ENCODE results near the gene SF3B3. TPM values are rescaled to one million over a fixed set of nuclear protein-coding genes. Genes with fewer than 3 reads are reported as not detected.

Gene SF3B3
- total and polyA plus RNA-seq, 2 donors (not counting 3 experiments of a cell fraction or from before 2014, with no cell fraction given), result 167 to 324 TPM

GRCh38 chr16:70490261-70490660 is 33.4 kb upstream of the SF3B3 start:
- H3K79me2 ChIP-seq (ENCODE audit: control insufficient read depth, insufficient read depth, low read length), result no peaks in the 10 kb centered on the region
- no peaks in the 10 kb centered on the region for H3K9me1 ChIP-seq (replicated peaks; ENCODE audit: control insufficient read depth, extremely low read depth, insufficient read depth, low read length)
- H3K4me1 ChIP-seq (ENCODE audit: control insufficient read depth, extremely low read depth, insufficient read depth, low read length), result no peaks in the 10 kb centered on the region
- H3K36me3 ChIP-seq (ENCODE audit: control insufficient read depth in 2 of 2, extremely low read depth in 1 of 2, insufficient read depth in 2 of 2, low read length in 2 of 2), result peaks cover 3 to 12% of the 10 kb centered on the region in 2 experiments
- TF ChIP-seq POLR2AphosphoS5 (IDR thresholded peaks at IDR 0.05; ENCODE audit: insufficient read depth, low read depth, low read length) (no peak), JUN (IDR thresholded peaks at IDR 0.05; ENCODE audit: borderline replicate concordance, insufficient read depth, insufficient read length, low read depth) (no peak), POLR2A (IDR thresholded peaks at IDR 0.05; ENCODE audit: low read depth, low read length) (no peak)
- no peak overlapping the region for H3K27ac ChIP-seq (ENCODE audit: insufficient read depth, low read depth, low read length)
- H3K9me3 ChIP-seq (replicated peaks; ENCODE audit: control insufficient read depth, insufficient read depth, low read length), result no peaks in the 10 kb centered on the region
- no TSS peak for BruUV-seq (replicated peaks)
- H3K4me3 ChIP-seq (replicated peaks in 1 of 3; ENCODE audit: insufficient read depth in 1 of 3, low read depth in 1 of 3, low read length in 3 of 3), result no peak overlapping the region
- dilution Hi-C loops (cut with MboI; ENCODE audit: extremely low pct_ligation_motif_present, low sequenced_read_pairs) (no loop called here), intact Hi-C loops (cut with micrococcal nuclease) (no loop called here)
- H4K20me1 ChIP-seq (replicated peaks; ENCODE audit: control insufficient read depth, extremely low read depth, insufficient read depth, low read length), result no peaks in the 10 kb centered on the region
- H3K27me3 ChIP-seq (ENCODE audit: control insufficient read depth in 2 of 2, insufficient read depth in 2 of 2, low read length in 2 of 2), result no peaks in the 10 kb centered on the region
- H3K9ac ChIP-seq (replicated peaks; ENCODE audit: extremely low read depth, insufficient read depth, low read length), result no peak overlapping the region
- POLR2A ChIA-PET, result no interaction called here
- FAIRE-seq (no peak), DNase-seq (ENCODE audit: low read depth, low spot score) (no peak)
- CTCF ChIA-PET, result interaction anchor here (1.1 to 1.6 kb wide), 2 partner anchors 8 to 109 kb away, joined by 3 to 4 read pairs; no protein-coding TSS in a partner anchor
- no peak overlapping the region for H3K4me2 ChIP-seq (ENCODE audit: insufficient read depth, low read length)
- no peak overlapping the region for H2AFZ ChIP-seq (ENCODE audit: low read depth, low read length)

- intact Hi-C loops (cut with micrococcal nuclease), result no loop called here
- CTCF ChIA-PET, result no interaction called here
These were observed 29.8 kb upstream of the SF3B3 start for GRCh38 chr16:70493802-70494201.

More at GRCh38 chr16:70493802-70494201, 29.8 kb upstream of the SF3B3 start:
- no peak overlapping the region for H3K27ac ChIP-seq (ENCODE audit: insufficient read depth, low read depth, low read length)
- H3K9me1 ChIP-seq (replicated peaks; ENCODE audit: control insufficient read depth, extremely low read depth, insufficient read depth, low read length), result no peaks in the 10 kb centered on the region
- H3K27me3 ChIP-seq (ENCODE audit: control insufficient read depth in 2 of 2, insufficient read depth in 2 of 2, low read length in 2 of 2), result no peaks in the 10 kb centered on the region
- DNase-seq (ENCODE audit: low read depth, low spot score) (no peak), FAIRE-seq (no peak)
- H3K9ac ChIP-seq (replicated peaks; ENCODE audit: extremely low read depth, insufficient read depth, low read length), result no peak overlapping the region
- no TSS peak for BruUV-seq (replicated peaks)
- H3K9me3 ChIP-seq (replicated peaks; ENCODE audit: control insufficient read depth, insufficient read depth, low read length), result no peaks in the 10 kb centered on the region
- no peak overlapping the region for H2AFZ ChIP-seq (ENCODE audit: low read depth, low read length)
- no peak overlapping the region for H3K4me2 ChIP-seq (ENCODE audit: insufficient read depth, low read length)
- H3K4me3 ChIP-seq (replicated peaks in 1 of 3; ENCODE audit: insufficient read depth in 1 of 3, low read depth in 1 of 3, low read length in 3 of 3), result no peak overlapping the region
- POLR2A ChIA-PET, result interaction anchor here (0.6 kb wide), 1 partner anchor 24 kb away, joined by 8 read pairs; no protein-coding TSS in a partner anchor
- TF ChIP-seq POLR2A (IDR thresholded peaks at IDR 0.05; ENCODE audit: low read depth, low read length) (no peak), CTCF (IDR thresholded peaks at IDR 0.05; ENCODE audit: extremely low read depth in 1 of 2, insufficient read depth in 1 of 2, low read depth in 1 of 2, low read length in 2 of 2) (no peak), FOS (IDR thresholded peaks at IDR 0.05; ENCODE audit: borderline replicate concordance, insufficient read depth, low read length) (no peak), EZH2 (IDR thresholded peaks at IDR 0.05; ENCODE audit: borderline replicate concordance, low read depth, low read length, severe bottlenecking) (no peak), MYC (IDR thresholded peaks at IDR 0.05; ENCODE audit: low read depth, low read length) (no peak), POLR2AphosphoS5 (IDR thresholded peaks at IDR 0.05; ENCODE audit: insufficient read depth, low read depth, low read length) (no peak), MAX (IDR thresholded peaks at IDR 0.05; ENCODE audit: insufficient read depth, insufficient read length) (no peak), JUN (IDR thresholded peaks at IDR 0.05; ENCODE audit: borderline replicate concordance, insufficient read depth, insufficient read length, low read depth) (no peak), GATA2 (IDR thresholded peaks at IDR 0.05; ENCODE audit: insufficient read depth, insufficient read length, low read depth, low read length) (no peak)
- no peaks in the 10 kb centered on the region for H4K20me1 ChIP-seq (replicated peaks; ENCODE audit: control insufficient read depth, extremely low read depth, insufficient read depth, low read length)
- peaks cover 8 to 31% of the 10 kb centered on the region in 2 experiments for H3K36me3 ChIP-seq (ENCODE audit: control insufficient read depth in 2 of 2, extremely low read depth in 1 of 2, insufficient read depth in 2 of 2, low read length in 2 of 2)
- dilution Hi-C loops (cut with MboI; ENCODE audit: extremely low pct_ligation_motif_present, low sequenced_read_pairs), result no loop called here
- no peaks in the 10 kb centered on the region for H3K4me1 ChIP-seq (ENCODE audit: control insufficient read depth, extremely low read depth, insufficient read depth, low read length)
- H3K79me2 ChIP-seq (ENCODE audit: control insufficient read depth, insufficient read depth, low read length), result no peaks in the 10 kb centered on the region

All from endothelial cell of umbilical vein (primary cell).